Measurements from ENCODE around the gene ZNF148.

DNA sequence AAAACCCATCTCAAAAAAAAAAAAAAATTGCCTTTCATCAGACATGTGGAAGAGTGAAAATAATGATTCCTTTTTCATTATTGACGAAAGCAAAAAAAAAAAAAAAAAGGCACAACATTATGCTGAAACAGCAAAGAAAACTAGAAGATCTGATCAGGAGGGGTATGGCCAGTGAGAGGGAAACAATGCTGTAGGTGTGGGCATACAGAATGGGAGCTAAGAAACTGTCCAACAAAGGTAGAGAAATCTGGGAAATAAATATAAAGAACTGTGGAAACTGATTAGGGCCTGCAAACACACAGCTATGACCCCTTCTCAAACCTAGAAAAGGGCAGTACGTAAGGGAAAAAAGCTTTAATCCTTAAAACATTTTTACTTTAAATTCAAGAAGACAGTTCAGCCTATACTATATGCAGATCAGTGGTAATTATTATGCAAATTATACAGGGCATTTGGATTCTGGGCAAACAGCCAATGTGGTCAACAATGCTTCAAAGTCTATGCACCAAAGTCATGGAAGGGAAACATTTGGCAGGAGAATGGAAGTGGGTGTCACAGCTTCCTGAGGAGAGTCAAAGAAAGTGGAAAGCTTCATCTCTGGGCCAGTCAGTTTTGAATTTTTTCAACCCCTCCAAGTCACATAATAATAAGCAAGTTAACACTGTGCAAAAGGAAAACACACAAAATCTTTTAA, 94.3 kb downstream of the ZNF148 start:
- TF ChIP-seq, protein P1, sequence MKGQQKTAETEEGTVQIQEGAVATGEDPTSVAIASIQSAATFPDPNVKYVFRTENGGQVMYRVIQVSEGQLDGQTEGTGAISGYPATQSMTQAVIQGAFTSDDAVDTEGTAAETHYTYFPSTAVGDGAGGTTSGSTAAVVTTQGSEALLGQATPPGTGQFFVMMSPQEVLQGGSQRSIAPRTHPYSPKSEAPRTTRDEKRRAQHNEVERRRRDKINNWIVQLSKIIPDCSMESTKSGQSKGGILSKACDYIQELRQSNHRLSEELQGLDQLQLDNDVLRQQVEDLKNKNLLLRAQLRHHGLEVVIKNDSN (IDR thresholded peaks at IDR 0.05), result no peak
- no peak for TF ChIP-seq FOXM1 (IDR thresholded peaks at IDR 0.05; ENCODE audit: borderline replicate concordance, low read depth)
- TF ChIP-seq, protein P2, sequence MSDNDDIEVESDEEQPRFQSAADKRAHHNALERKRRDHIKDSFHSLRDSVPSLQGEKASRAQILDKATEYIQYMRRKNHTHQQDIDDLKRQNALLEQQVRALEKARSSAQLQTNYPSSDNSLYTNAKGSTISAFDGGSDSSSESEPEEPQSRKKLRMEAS (IDR thresholded peaks at IDR 0.05), result no peak
- TF ChIP-seq ZBTB7A (IDR thresholded peaks at IDR 0.05; ENCODE audit: low read depth), result no peak
- TF ChIP-seq TEAD4 (IDR thresholded peaks at IDR 0.05), result no peak
- no peak for TF ChIP-seq YY1 (IDR thresholded peaks at IDR 0.05; ENCODE audit: low read depth)
- TF ChIP-seq, protein P3, sequence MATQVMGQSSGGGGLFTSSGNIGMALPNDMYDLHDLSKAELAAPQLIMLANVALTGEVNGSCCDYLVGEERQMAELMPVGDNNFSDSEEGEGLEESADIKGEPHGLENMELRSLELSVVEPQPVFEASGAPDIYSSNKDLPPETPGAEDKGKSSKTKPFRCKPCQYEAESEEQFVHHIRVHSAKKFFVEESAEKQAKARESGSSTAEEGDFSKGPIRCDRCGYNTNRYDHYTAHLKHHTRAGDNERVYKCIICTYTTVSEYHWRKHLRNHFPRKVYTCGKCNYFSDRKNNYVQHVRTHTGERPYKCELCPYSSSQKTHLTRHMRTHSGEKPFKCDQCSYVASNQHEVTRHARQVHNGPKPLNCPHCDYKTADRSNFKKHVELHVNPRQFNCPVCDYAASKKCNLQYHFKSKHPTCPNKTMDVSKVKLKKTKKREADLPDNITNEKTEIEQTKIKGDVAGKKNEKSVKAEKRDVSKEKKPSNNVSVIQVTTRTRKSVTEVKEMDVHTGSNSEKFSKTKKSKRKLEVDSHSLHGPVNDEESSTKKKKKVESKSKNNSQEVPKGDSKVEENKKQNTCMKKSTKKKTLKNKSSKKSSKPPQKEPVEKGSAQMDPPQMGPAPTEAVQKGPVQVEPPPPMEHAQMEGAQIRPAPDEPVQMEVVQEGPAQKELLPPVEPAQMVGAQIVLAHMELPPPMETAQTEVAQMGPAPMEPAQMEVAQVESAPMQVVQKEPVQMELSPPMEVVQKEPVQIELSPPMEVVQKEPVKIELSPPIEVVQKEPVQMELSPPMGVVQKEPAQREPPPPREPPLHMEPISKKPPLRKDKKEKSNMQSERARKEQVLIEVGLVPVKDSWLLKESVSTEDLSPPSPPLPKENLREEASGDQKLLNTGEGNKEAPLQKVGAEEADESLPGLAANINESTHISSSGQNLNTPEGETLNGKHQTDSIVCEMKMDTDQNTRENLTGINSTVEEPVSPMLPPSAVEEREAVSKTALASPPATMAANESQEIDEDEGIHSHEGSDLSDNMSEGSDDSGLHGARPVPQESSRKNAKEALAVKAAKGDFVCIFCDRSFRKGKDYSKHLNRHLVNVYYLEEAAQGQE (IDR thresholded peaks at IDR 0.05; ENCODE audit: low read depth), result no peak
- no peak for TF ChIP-seq TAF1 (IDR thresholded peaks at IDR 0.05; ENCODE audit: low read depth)
- no peak for TF ChIP-seq EP300 (IDR thresholded peaks at IDR 0.05; ENCODE audit: borderline replicate concordance)

All from Ishikawa (cell line).